K562 (cell line): ENCODE data around the gene PYGM. TPM values are rescaled to one million over a fixed set of nuclear protein-coding genes. Genes with fewer than 3 reads are reported as not detected.

Experiments
- CLOCK ChIP-seq: fragments of 250-450 bp; sonication (Bioruptor Pico); IDR thresholded peaks from 2 replicates; pipeline ENCODE4 v1.4.0; 2020; ENCODE audit warnings: mild to moderate bottlenecking, moderate library complexity, borderline replicate concordance
- FIP1L1 ChIP-seq: fragments of 200-400 bp; formaldehyde crosslinking; IDR thresholded peaks from 2 replicates; pipeline ENCODE4 v1.6.1; 2018; ENCODE audit warnings: mild to moderate bottlenecking, low read depth, low read length; ENCODE audit not compliant: poor library complexity, severe bottlenecking
- FOXK1 ChIP-seq: sonication (generic); formaldehyde crosslinking; IDR thresholded peaks from 2 replicates; pipeline ENCODE4 v1.8.0; 2022; ENCODE audit warnings: missing genetic modification reagents, mild to moderate bottlenecking, borderline replicate concordance
- FOXM1 ChIP-seq, 2 experiments: fragments of 450-650 bp in 1 of 2; sonication (generic) in 1 of 2; formaldehyde crosslinking in 1 of 2; IDR thresholded peaks; 2 replicates each; pipeline versions ENCODE4 v1.6.1 to v1.9.0; 2017 to 2022; ENCODE audit warnings: low read depth in 2 of 2, mild to moderate bottlenecking in 2 of 2, missing genetic modification reagents in 1 of 2, moderate library complexity in 1 of 2
- HMGN3 ChIP-seq: IDR thresholded peaks from 2 replicates; pipeline ENCODE4 v1.6.1; 2011; ENCODE audit warnings: borderline replicate concordance, low read depth, mild to moderate bottlenecking, mixed read lengths, low read length; ENCODE audit not compliant: insufficient read length; ENCODE audit errors: extremely low read depth
- IRF2 ChIP-seq: sonication (generic); formaldehyde crosslinking; IDR thresholded peaks from 2 replicates; pipeline ENCODE4 v1.8.1; 2022; ENCODE audit warnings: mild to moderate bottlenecking, missing genetic modification reagents
- KAT7 ChIP-seq: sonication (generic); formaldehyde crosslinking; IDR thresholded peaks from 2 replicates; pipeline ENCODE4 v1.8.0; 2022; ENCODE audit warnings: missing genetic modification reagents, mild to moderate bottlenecking, borderline replicate concordance
- KDM2B ChIP-seq: fragments of 250-450 bp; sonication (Bioruptor Pico); IDR thresholded peaks from 2 replicates; pipeline ENCODE4 v1.8.0; 2021; ENCODE audit warnings: mild to moderate bottlenecking, moderate library complexity
- KDM5B ChIP-seq: fragments of 200-600 bp; sonication (generic); IDR thresholded peaks from 2 replicates; pipeline ENCODE4 v1.6.1; 2012; ENCODE audit warnings: low read depth, mild to moderate bottlenecking, moderate library complexity, low read length, control low read depth, inconsistent platforms; ENCODE audit not compliant: insufficient replicate concordance
- KLF10 ChIP-seq: fragments of 250-450 bp; sonication (Bioruptor Pico); IDR thresholded peaks from 2 replicates; pipeline ENCODE4 v1.6.1; 2021; ENCODE audit warnings: matching md5 sums
- NFIC ChIP-seq: fragments of 450-650 bp; IDR thresholded peaks from 2 replicates; pipeline ENCODE4 v1.6.1; 2017; ENCODE audit warnings: mild to moderate bottlenecking, inconsistent platforms
- NKRF ChIP-seq: fragments of 450-650 bp; IDR thresholded peaks from 2 replicates; pipeline ENCODE4 v1.6.1; 2016; ENCODE audit warnings: borderline replicate concordance
- NONO ChIP-seq, 2 experiments: fragments of 200-400 bp in 1 of 2; fragments of 450-650 bp in 1 of 2; formaldehyde crosslinking in 1 of 2; IDR thresholded peaks; 2 replicates each; pipeline ENCODE4 v1.6.1; 2017; ENCODE audit warnings: low read depth in 2 of 2, mild to moderate bottlenecking in 2 of 2, moderate library complexity in 2 of 2, low read length in 1 of 2
- POLR2A ChIP-seq: fragments of 450-650 bp; conservative IDR thresholded peaks from 2 replicates; pipeline ENCODE4 v1.6.1; 2016
- PRPF4 ChIP-seq: fragments of 200-400 bp; formaldehyde crosslinking; IDR thresholded peaks from one replicate; pipeline ENCODE4 v1.6.1; 2017; ENCODE audit warnings: low read length, low read depth, mild to moderate bottlenecking; ENCODE audit not compliant: insufficient read depth, poor library complexity, severe bottlenecking
- RBFOX2 ChIP-seq: fragments of 200-400 bp; formaldehyde crosslinking; IDR thresholded peaks from 2 replicates; pipeline ENCODE4 v1.6.1; 2017; ENCODE audit warnings: low read depth, mild to moderate bottlenecking, low read length, moderate library complexity
- RBM25 ChIP-seq: fragments of 200-400 bp; formaldehyde crosslinking; IDR thresholded peaks from 2 replicates; pipeline ENCODE4 v1.6.1; 2018; ENCODE audit warnings: low read length, low read depth, moderate library complexity; ENCODE audit not compliant: severe bottlenecking
- RUNX1 ChIP-seq: sonication (generic); IDR thresholded peaks from 2 replicates; pipeline ENCODE4 v1.6.1; 2016; ENCODE audit warnings: antibody characterized with exemption, low read depth
- TAF9B ChIP-seq: fragments of 450-650 bp; IDR thresholded peaks from 2 replicates; pipeline ENCODE4 v1.6.1; 2018; ENCODE audit warnings: mild to moderate bottlenecking; ENCODE audit not compliant: partially characterized antibody
- TFAM ChIP-seq: fragments of 250-450 bp; sonication (Bioruptor Pico); conservative IDR thresholded peaks from 2 replicates; pipeline ENCODE4 v1.5.0; 2021; ENCODE audit warnings: mild to moderate bottlenecking, moderate library complexity
- TGIF2 ChIP-seq: sonication (generic); formaldehyde crosslinking; IDR thresholded peaks from 2 replicates; pipeline ENCODE4 v1.8.1; 2022; ENCODE audit warnings: mild to moderate bottlenecking, missing genetic modification reagents, moderate library complexity
- VEZF1 ChIP-seq: fragments of 200-800 bp; sonication (Bioruptor generic); IDR thresholded peaks from 2 replicates; pipeline ENCODE4 v1.6.1; 2017; ENCODE audit warnings: missing genetic modification characterization, missing compliant biosample characterization
- ZNF695 ChIP-seq: fragments of 450-650 bp; formaldehyde crosslinking; IDR thresholded peaks from 2 replicates; pipeline ENCODE4 v1.4.0; 2020; ENCODE audit warnings: mild to moderate bottlenecking, moderate library complexity
- polyA plus RNA-seq, 8 experiments: library from polyadenylated mRNA; depleted of rRNA in 4 of 8; stranded (reverse) in 5 of 8; unstranded in 3 of 8; fragments of >200 nt; fragmentation: Nextera tagmentation in 2 of 8; fragmentation: Illumina TruSeq in 1 of 8; extraction: Ambion mirVana in 2 of 8; extraction: Trizol in 1 of 8; gene quantifications; 2 replicates each; pipeline versions ENCODE4 v1.2.1 to v1.2.3, GENCODE V29; 2011 to 2014; ENCODE audit warnings: inconsistent platforms in 1 of 8, missing spikeins in 1 of 8
- total RNA-seq, 7 experiments: library from RNA; depleted of rRNA in 6 of 7; stranded (reverse); fragments of >200 nt in 6 of 7; fragmentation: Illumina TruSeq in 2 of 7; extraction: Trizol in 2 of 7; gene quantifications; 2 replicates each; pipeline versions ENCODE4 v1.2.1 to v1.2.3, GENCODE V29; 2011 to 2021; ENCODE audit warnings: low replicate concordance in 1 of 7

Gene PYGM
- total and polyA plus RNA-seq, 9 of the 15 experiments (the other 6 are each of a cell fraction or from before 2014, with no cell fraction given), result 0.07 to 1.5 (median 0.68) TPM

GRCh38 chr11:64778223-64778472 is 18.4 kb upstream of the PYGM start (continued):
- peak; percentile 37; the same call in 1 of the 2 replicates for TF ChIP-seq KDM2B (CRISPR knock-in tag)
- no peak for TF ChIP-seq FOXK1
- TF ChIP-seq IRF2 (CRISPR knock-in tag), result no peak
- TF ChIP-seq RBFOX2, result peak; percentile 89
- no peak for TF ChIP-seq RUNX1
- peak; percentile 51; the same call in 1 of the 2 replicates for TF ChIP-seq TGIF2 (CRISPR knock-in tag)
- TF ChIP-seq VEZF1 (CRISPR knock-in tag), result peak; percentile 71; the same call in 1 of the 2 replicates
- TF ChIP-seq HMGN3, result no peak
- TF ChIP-seq NKRF, result 0 out of 2 replicates have a peak, but pooled peaks have one; percentile 32
- no peak for TF ChIP-seq FOXM1 (IDR thresholded peaks at IDR 0.05; ENCODE audit: low read depth)
- TF ChIP-seq FOXM1 (CRISPR knock-in tag; IDR thresholded peaks at IDR 0.05; ENCODE audit: low read depth), result 0 out of 2 replicates have a peak, but pooled peaks have one; percentile 70
- TF ChIP-seq ZNF695 (CRISPR knock-in tag), result no peak
- peak; percentile 68 for TF ChIP-seq KDM5B
- no peak for TF ChIP-seq TFAM (CRISPR knock-in tag)
- TF ChIP-seq FIP1L1, result peak; percentile 36
- peak; percentile 23 for TF ChIP-seq TAF9B
- peak; percentile 22; the same call in 1 of the 2 replicates for TF ChIP-seq NFIC
- peak; percentile 76 for TF ChIP-seq PRPF4
- no peak for TF ChIP-seq POLR2A
- TF ChIP-seq CLOCK (CRISPR knock-in tag), result no peak
- 0 out of 2 replicates have a peak, but pooled peaks have one; percentile 92 for TF ChIP-seq KAT7 (CRISPR knock-in tag)
- no peak for TF ChIP-seq RBM25
- TF ChIP-seq KLF10 (CRISPR knock-in tag), result no peak
- peak; percentile 14 to 29; a peak in 1 of 4 replicates for TF ChIP-seq NONO (IDR thresholded peaks at IDR 0.05; ENCODE audit: low read depth in 2 of 2, low read length in 1 of 2)
